ENCODE results near the gene ADGRB3. TPM values are rescaled to one million over a fixed set of nuclear protein-coding genes. Genes with fewer than 3 reads are reported as not detected.

The ADGRB3 gene
- total and polyA plus RNA-seq, 2 experiments from 2014 or later, result not detected

DNA sequence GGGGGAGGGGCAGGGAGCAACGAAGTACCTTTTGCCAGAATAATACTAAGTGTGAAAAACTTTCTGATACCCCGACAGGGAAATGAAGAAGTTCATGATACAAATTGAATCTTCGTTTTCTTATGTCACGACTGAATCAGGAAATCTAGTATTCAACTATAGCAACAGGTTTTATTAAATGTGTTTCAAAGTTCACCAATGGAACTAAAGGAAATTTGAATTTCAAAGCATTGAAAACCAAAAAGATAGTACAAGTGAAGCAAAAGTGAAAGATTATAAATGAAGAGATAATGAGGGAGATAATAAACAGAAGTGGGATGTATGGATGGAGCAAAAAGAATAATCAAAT is 333.2 kb downstream of the ADGRB3 start:
- H3K36me3 ChIP-seq (ENCODE audit: low read depth), result no peaks in the 10 kb centered on the region
- 2 to 6% methylated on average over 4 of the region's 4 CpGs for WGBS, 2 experiments (ENCODE audit: low coverage in 1 of 2, low lambda C conversion rate in 2 of 2, missing lambda C conversion rate in 2 of 2)
- in situ Hi-C loops (cut with MboI), result no loop called here

DNA sequence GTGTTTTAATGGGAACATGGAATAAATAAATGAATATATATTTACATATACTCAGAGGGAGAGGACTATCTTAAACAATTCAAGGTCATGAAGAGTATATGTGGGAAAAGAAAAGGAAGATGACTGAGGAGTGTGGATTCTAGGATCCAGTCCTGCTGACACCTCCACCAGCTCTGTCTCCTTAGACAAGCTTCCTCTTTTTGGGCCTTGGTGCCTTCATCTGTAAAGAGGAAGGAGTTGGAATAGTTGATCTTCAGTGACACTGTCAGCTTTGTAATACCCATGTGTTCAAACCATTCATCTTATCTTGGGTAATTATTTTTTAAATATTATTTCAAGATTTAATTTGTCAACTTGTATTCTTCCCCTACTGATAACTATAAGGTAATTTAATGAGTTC is 338.0 kb downstream of the ADGRB3 start:
- TF ChIP-seq EZH2 (IDR thresholded peaks at IDR 0.05; ENCODE audit: insufficient read depth, poor library complexity, severe bottlenecking), result no peak
- TF ChIP-seq EZH2phosphoT487 (IDR thresholded peaks at IDR 0.05; ENCODE audit: insufficient read depth, low read depth), result no peak
- Histone ChIP-seq H3K4me1 (ENCODE audit: insufficient read depth) (no peaks in the 10 kb centered on the region), H3K9me3 (ENCODE audit: low read depth) (no peaks in the 10 kb centered on the region), H3K4me2 (ENCODE audit: unreplicated experiment) (no peak overlapping the region), H3K4me3 (no peak overlapping the region), H3K79me2 (ENCODE audit: insufficient read depth) (no peaks in the 10 kb centered on the region), H3K27ac (no peak overlapping the region), H3K9ac (no peak overlapping the region), H3K27me3 (replicated peaks; ENCODE audit: insufficient read depth) (no peaks in the 10 kb centered on the region), H2AFZ (no peak overlapping the region), H3F3A (ENCODE audit: insufficient read depth) (no peaks in the 10 kb centered on the region), H3K9me2 (ENCODE audit: insufficient read depth) (no peaks in the 10 kb centered on the region), H4K20me1 (ENCODE audit: insufficient read depth) (no peaks in the 10 kb centered on the region), H3K36me3 (ENCODE audit: low read depth) (no peaks in the 10 kb centered on the region)
- in situ Hi-C loops (cut with MboI), result no loop called here
- no peak for DNase-seq

More for the DNA sequence above, 333.2 kb downstream of the ADGRB3 start:
- Histone ChIP-seq H3K27me3 (replicated peaks; ENCODE audit: insufficient read depth) (peaks cover 6% of the 10 kb centered on the region; the same call in 1 of the 2 replicates), H3K4me3 (no peak overlapping the region), H2AFZ (0 out of 2 replicates have a peak overlapping the region, but pooled peaks have one; percentile 5), H4K20me1 (ENCODE audit: insufficient read depth) (no peaks in the 10 kb centered on the region), H3K9me3 (ENCODE audit: low read depth) (no peaks in the 10 kb centered on the region), H3K4me2 (ENCODE audit: unreplicated experiment) (no peak overlapping the region), H3K4me1 (ENCODE audit: insufficient read depth) (no peaks in the 10 kb centered on the region), H3K79me2 (ENCODE audit: insufficient read depth) (no peaks in the 10 kb centered on the region), H3F3A (ENCODE audit: insufficient read depth) (no peaks in the 10 kb centered on the region), H3K9ac (no peak overlapping the region), H3K27ac (no peak overlapping the region), H3K9me2 (ENCODE audit: insufficient read depth) (no peaks in the 10 kb centered on the region)
- TF ChIP-seq EZH2phosphoT487 (IDR thresholded peaks at IDR 0.05; ENCODE audit: insufficient read depth, low read depth) (no peak), EZH2 (IDR thresholded peaks at IDR 0.05; ENCODE audit: insufficient read depth, poor library complexity, severe bottlenecking) (no peak)
- no peak for DNase-seq

- Histone ChIP-seq H3K4me3 (no peak overlapping the region), H3K9me3 (ENCODE audit: low read depth) (no peaks in the 10 kb centered on the region), H3K36me3 (ENCODE audit: low read depth) (no peaks in the 10 kb centered on the region), H2AFZ (no peak overlapping the region), H3K9ac (no peak overlapping the region), H3K27ac (no peak overlapping the region), H4K20me1 (ENCODE audit: insufficient read depth) (no peaks in the 10 kb centered on the region; the same call in 1 of the 2 replicates), H3K4me2 (ENCODE audit: unreplicated experiment) (no peak overlapping the region), H3K4me1 (ENCODE audit: insufficient read depth) (no peaks in the 10 kb centered on the region), H3F3A (ENCODE audit: insufficient read depth) (no peaks in the 10 kb centered on the region), H3K9me2 (ENCODE audit: insufficient read depth) (no peaks in the 10 kb centered on the region), H3K27me3 (replicated peaks; ENCODE audit: insufficient read depth) (no peaks in the 10 kb centered on the region), H3K79me2 (ENCODE audit: insufficient read depth) (no peaks in the 10 kb centered on the region)
- no peak for DNase-seq
- TF ChIP-seq EZH2phosphoT487 (IDR thresholded peaks at IDR 0.05; ENCODE audit: insufficient read depth, low read depth) (no peak), EZH2 (IDR thresholded peaks at IDR 0.05; ENCODE audit: insufficient read depth, poor library complexity, severe bottlenecking) (no peak)
- 36 to 53% methylated on average over 2 of the region's 2 CpGs for WGBS, 2 experiments (ENCODE audit: low coverage in 1 of 2, low lambda C conversion rate in 2 of 2, missing lambda C conversion rate in 2 of 2)
- in situ Hi-C loops (cut with MboI), result no loop called here
Measured at GRCh38 chr6:68975064-68975463, 340.0 kb downstream of the ADGRB3 start.

- in situ Hi-C loops (cut with MboI), result no loop called here
- Histone ChIP-seq H3K4me1 (ENCODE audit: insufficient read depth) (no peaks in the 10 kb centered on the region), H3K79me2 (ENCODE audit: insufficient read depth) (no peaks in the 10 kb centered on the region), H3K36me3 (ENCODE audit: low read depth) (no peaks in the 10 kb centered on the region), H3F3A (ENCODE audit: insufficient read depth) (no peaks in the 10 kb centered on the region), H3K9me3 (ENCODE audit: low read depth) (no peaks in the 10 kb centered on the region), H2AFZ (no peak overlapping the region), H3K9ac (no peak overlapping the region), H3K4me2 (ENCODE audit: unreplicated experiment) (no peak overlapping the region), H3K27me3 (replicated peaks; ENCODE audit: insufficient read depth) (no peaks in the 10 kb centered on the region), H3K9me2 (ENCODE audit: insufficient read depth) (no peaks in the 10 kb centered on the region), H3K27ac (no peak overlapping the region), H4K20me1 (ENCODE audit: insufficient read depth) (no peaks in the 10 kb centered on the region; the same call in 1 of the 2 replicates), H3K4me3 (no peak overlapping the region)
- TF ChIP-seq EZH2phosphoT487 (IDR thresholded peaks at IDR 0.05; ENCODE audit: insufficient read depth, low read depth) (no peak), EZH2 (IDR thresholded peaks at IDR 0.05; ENCODE audit: insufficient read depth, poor library complexity, severe bottlenecking) (no peak)
- DNase-seq, result no peak
Measured at GRCh38 chr6:68975816-68976215, 340.7 kb downstream of the ADGRB3 start.

GRCh38 chr6:68976260-68976659 is 341.2 kb downstream of the ADGRB3 start:
- no peak for TF ChIP-seq EZH2 (IDR thresholded peaks at IDR 0.05; ENCODE audit: insufficient read depth, poor library complexity, severe bottlenecking)
- TF ChIP-seq EZH2phosphoT487 (IDR thresholded peaks at IDR 0.05; ENCODE audit: insufficient read depth, low read depth), result no peak
- no peaks in the 10 kb centered on the region for H3F3A ChIP-seq (ENCODE audit: insufficient read depth)
- in situ Hi-C loops (cut with MboI), result no loop called here
- H3K4me2 ChIP-seq (ENCODE audit: unreplicated experiment), result no peak overlapping the region
- no peak overlapping the region for H2AFZ ChIP-seq
- no peaks in the 10 kb centered on the region for H3K9me3 ChIP-seq (ENCODE audit: low read depth)
- H3K9ac ChIP-seq, result no peak overlapping the region
- H3K9me2 ChIP-seq (ENCODE audit: insufficient read depth), result no peaks in the 10 kb centered on the region
- H3K27ac ChIP-seq, result no peak overlapping the region
- H3K4me3 ChIP-seq, result no peak overlapping the region
- no peaks in the 10 kb centered on the region for H3K4me1 ChIP-seq (ENCODE audit: insufficient read depth)
- H3K79me2 ChIP-seq (ENCODE audit: insufficient read depth), result no peaks in the 10 kb centered on the region
- DNase-seq, result no peak
- 67 to 82% methylated on average over 4 of the region's 4 CpGs for WGBS, 2 experiments (ENCODE audit: low coverage in 1 of 2, low lambda C conversion rate in 2 of 2, missing lambda C conversion rate in 2 of 2)
- no peaks in the 10 kb centered on the region for H3K27me3 ChIP-seq (replicated peaks; ENCODE audit: insufficient read depth)
- H3K36me3 ChIP-seq (ENCODE audit: low read depth), result no peaks in the 10 kb centered on the region
- H4K20me1 ChIP-seq (ENCODE audit: insufficient read depth), result no peaks in the 10 kb centered on the region; the same call in 1 of the 2 replicates
